Measurements from ENCODE around the gene NKTR. TPM values are rescaled to one million over a fixed set of nuclear protein-coding genes. Genes with fewer than 3 reads are reported as not detected.

The NKTR gene
- total RNA-seq, 1 experiment from 2014 or later = 79.8 TPM

GRCh38 chr3:42672515-42672914, 72.0 kb downstream of the NKTR start:
- Histone ChIP-seq H3K9me3 (ENCODE audit: control insufficient read depth, low read depth, low read length) (peaks cover 5% of the 10 kb centered on the region), H4K91ac (ENCODE audit: insufficient read length, low read depth, low read length) (no peak overlapping the region)

More at GRCh38 chr3:42672515-42672914, 72.0 kb downstream of the NKTR start:
- H3T11ph ChIP-seq (ENCODE audit: low read length) = no peak overlapping the region
- H3K4me1 ChIP-seq (ENCODE audit: insufficient read depth, low read length) = no peaks in the 10 kb centered on the region
- H3K4me3 Mint-ChIP-seq = no peak overlapping the region
- H3K27ac ChIP-seq (ENCODE audit: insufficient read length, low read depth, low read length) = no peak overlapping the region
- H2AK5ac ChIP-seq (ENCODE audit: insufficient read length, low read length) = no peak overlapping the region
- no peak overlapping the region for H3K4me2 ChIP-seq (ENCODE audit: insufficient read depth, insufficient read length, low read length)
- H2BK20ac ChIP-seq (ENCODE audit: low read depth, low read length, poor library complexity, severe bottlenecking) = no peak overlapping the region
- H4K20me1 ChIP-seq (ENCODE audit: control insufficient read depth, insufficient read depth, insufficient read length) = no peaks in the 10 kb centered on the region
- H3K14ac ChIP-seq (ENCODE audit: insufficient read depth, low read length) = no peak overlapping the region
- H3K56ac ChIP-seq (ENCODE audit: insufficient read length, low read depth, low read length) = no peak overlapping the region
- H3K79me2 ChIP-seq (ENCODE audit: insufficient read depth, low read length) = no peaks in the 10 kb centered on the region
- no peak overlapping the region for H4K5ac ChIP-seq (ENCODE audit: insufficient read length, low read depth, low read length)
- no peak overlapping the region for H3K23ac ChIP-seq (ENCODE audit: insufficient read length, low read depth, low read length)
- H4K8ac ChIP-seq (replicated peaks; ENCODE audit: insufficient read length, low read depth, low read length) = no peak overlapping the region
- H3K4me1 Mint-ChIP-seq = peaks cover 5% of the 10 kb centered on the region in 2 experiments
- H3K9ac ChIP-seq (ENCODE audit: extremely low read depth, insufficient read length, low read length) = no peak overlapping the region
- no peak for DNase-seq
- TF ChIP-seq, protein P1, sequence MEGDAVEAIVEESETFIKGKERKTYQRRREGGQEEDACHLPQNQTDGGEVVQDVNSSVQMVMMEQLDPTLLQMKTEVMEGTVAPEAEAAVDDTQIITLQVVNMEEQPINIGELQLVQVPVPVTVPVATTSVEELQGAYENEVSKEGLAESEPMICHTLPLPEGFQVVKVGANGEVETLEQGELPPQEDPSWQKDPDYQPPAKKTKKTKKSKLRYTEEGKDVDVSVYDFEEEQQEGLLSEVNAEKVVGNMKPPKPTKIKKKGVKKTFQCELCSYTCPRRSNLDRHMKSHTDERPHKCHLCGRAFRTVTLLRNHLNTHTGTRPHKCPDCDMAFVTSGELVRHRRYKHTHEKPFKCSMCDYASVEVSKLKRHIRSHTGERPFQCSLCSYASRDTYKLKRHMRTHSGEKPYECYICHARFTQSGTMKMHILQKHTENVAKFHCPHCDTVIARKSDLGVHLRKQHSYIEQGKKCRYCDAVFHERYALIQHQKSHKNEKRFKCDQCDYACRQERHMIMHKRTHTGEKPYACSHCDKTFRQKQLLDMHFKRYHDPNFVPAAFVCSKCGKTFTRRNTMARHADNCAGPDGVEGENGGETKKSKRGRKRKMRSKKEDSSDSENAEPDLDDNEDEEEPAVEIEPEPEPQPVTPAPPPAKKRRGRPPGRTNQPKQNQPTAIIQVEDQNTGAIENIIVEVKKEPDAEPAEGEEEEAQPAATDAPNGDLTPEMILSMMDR (conservative IDR thresholded peaks at IDR 0.05) = no peak
- no peaks in the 10 kb centered on the region for H3K79me1 ChIP-seq (ENCODE audit: insufficient read depth, low read depth, low read length, poor library complexity, severe bottlenecking)
- H3K27ac Mint-ChIP-seq = no peak overlapping the region
- peaks cover 8 to 10% of the 10 kb centered on the region in 2 experiments for H3K9me3 Mint-ChIP-seq
- H2BK15ac ChIP-seq (ENCODE audit: low read depth, low read length) = no peak overlapping the region
- H3K27me3 Mint-ChIP-seq (ENCODE audit: low read depth) = peaks cover 13% of the 10 kb centered on the region
- H3K36me3 Mint-ChIP-seq (ENCODE audit: insufficient read depth in 1 of 3, low read depth in 3 of 3) = peaks cover 0 to 9% (median 0%) of the 10 kb centered on the region in 3 experiments; a peak in 3 of 7 replicates
- H2BK5ac ChIP-seq (ENCODE audit: insufficient read length, low read length) = no peak overlapping the region
- no peak overlapping the region for H2BK120ac ChIP-seq (ENCODE audit: low read depth, low read length, poor library complexity, severe bottlenecking)
- no peak overlapping the region for H3K4ac ChIP-seq (ENCODE audit: low read depth, low read length)
- no peak overlapping the region for H2AFZ ChIP-seq (ENCODE audit: low read length)
- H3K18ac ChIP-seq (ENCODE audit: insufficient read length, low read depth, low read length) = no peak overlapping the region
- H2BK12ac ChIP-seq (ENCODE audit: insufficient read length, low read depth, low read length) = no peak overlapping the region
- no peaks in the 10 kb centered on the region for H3K23me2 ChIP-seq (ENCODE audit: insufficient read length, low read depth, low read length, poor library complexity, severe bottlenecking)
- no CpG with 5 or more reads among the region's 1 CpG for WGBS (ENCODE audit: extremely low coverage, insufficient read length, low lambda C conversion rate)
- no peaks in the 10 kb centered on the region for H3K27me3 ChIP-seq (ENCODE audit: insufficient read depth, low read length)

Measured in H9 (cell line).